H1 (cell line): ENCODE results near the gene CDK12.

Source experiments
- CEBPB ChIP-seq: IDR thresholded peaks from 2 replicates; pipeline ENCODE4 v1.6.1; 2012; ENCODE audit warnings: low read depth, low read length
- CHD1 ChIP-seq: IDR thresholded peaks from 2 replicates; pipeline ENCODE4 v1.6.1; 2012; ENCODE audit warnings: low read depth, low read length, improper control_type of control experiment
- CTCF ChIP-seq, 3 experiments: IDR thresholded peaks; 1 replicate in 2 of 3; 2 replicates in 1 of 3; pipeline versions ENCODE4 v1.5.1 to v1.6.1; 2011; ENCODE audit warnings: low read length in 3 of 3, mild to moderate bottlenecking in 3 of 3, inconsistent platforms in 2 of 3, low read depth in 1 of 3, moderate library complexity in 1 of 3; ENCODE audit not compliant: insufficient read depth in 1 of 3; ENCODE audit errors: control extremely low read depth in 1 of 3
- EP300 ChIP-seq, 2 experiments: IDR thresholded peaks; 1 replicate in 1 of 2; 2 replicates in 1 of 2; pipeline ENCODE4 v1.6.1; 2011 to 2012; ENCODE audit warnings: low read depth in 2 of 2, low read length in 2 of 2, mild to moderate bottlenecking in 2 of 2, borderline replicate concordance in 1 of 2, inconsistent platforms in 1 of 2, moderate library complexity in 1 of 2
- MAFK ChIP-seq: IDR thresholded peaks from 2 replicates; pipeline ENCODE4 v1.6.1; 2012; ENCODE audit warnings: low read depth, mild to moderate bottlenecking, improper control_type of control experiment, low read length
- POU5F1 ChIP-seq: IDR thresholded peaks from 2 replicates; pipeline ENCODE4 v1.6.1; 2011; ENCODE audit warnings: low read depth, mild to moderate bottlenecking, low read length, moderate library complexity
- SP1 ChIP-seq: IDR thresholded peaks from 2 replicates; pipeline ENCODE4 v1.6.1; 2011; ENCODE audit warnings: low read depth, low read length

GRCh38 chr17:39569126-39569525 lies 107.8 kb downstream of the CDK12 start:
- no peak for TF ChIP-seq CTCF (IDR thresholded peaks at IDR 0.05; ENCODE audit: control extremely low read depth in 1 of 3, insufficient read depth in 1 of 3, low read depth in 1 of 3, low read length in 3 of 3)
- no peak for TF ChIP-seq CHD1
- TF ChIP-seq EP300 (IDR thresholded peaks at IDR 0.05; ENCODE audit: borderline replicate concordance in 1 of 2, low read depth in 2 of 2, low read length in 2 of 2), result no peak
- TF ChIP-seq CEBPB, result no peak
- no peak for TF ChIP-seq SP1
- no peak for TF ChIP-seq POU5F1
- TF ChIP-seq MAFK, result no peak
